ENCODE results near the gene UPK3BL1.
"Not testable (repeated sequence)": the region's sequence is repeated elsewhere in the genome, so short reads cannot be mapped to it uniquely, and the experiment has no call there.

Gene UPK3BL1

GRCh38 chr7:102642691-102643090, at the start of gene UPK3BL1:
UPK3BL1 (minus strand) TSS chr7:102642791; CDS start chr7:102642741, 50 bp downstream.
- DNase-seq (ENCODE audit: extremely low read depth, low read depth), result not testable (repeated sequence)

GRCh38 chr7:102690602-102691001, 48.0 kb upstream of the UPK3BL1 start:
- not testable (repeated sequence) for DNase-seq (ENCODE audit: extremely low read depth, low read depth)

- not testable (repeated sequence) for DNase-seq (ENCODE audit: extremely low read depth, low read depth)
Measured at GRCh38 chr7:102689436-102690282, 47.1 kb upstream of the UPK3BL1 start.

- not testable (repeated sequence) for DNase-seq (ENCODE audit: extremely low read depth, low read depth)
Measured at GRCh38 chr7:102688299-102689036, 45.9 kb upstream of the UPK3BL1 start.

GRCh38 chr7:102682560-102682959, 40.0 kb upstream of the UPK3BL1 start:
- DNase-seq (ENCODE audit: extremely low read depth, low read depth), result not testable (repeated sequence)

- not testable (repeated sequence) for DNase-seq (ENCODE audit: extremely low read depth, low read depth)
Measured at GRCh38 chr7:102680780-102681179, 38.2 kb upstream of the UPK3BL1 start.

- not testable (repeated sequence) for DNase-seq (ENCODE audit: extremely low read depth, low read depth)
Measured at GRCh38 chr7:102675545-102675944, 33.0 kb upstream of the UPK3BL1 start.

GRCh38 chr7:102673447-102674067, 31.0 kb upstream of the UPK3BL1 start:
- DNase-seq (ENCODE audit: extremely low read depth, low read depth), result not testable (repeated sequence)

- not testable (repeated sequence) for DNase-seq (ENCODE audit: extremely low read depth, low read depth)
Measured at GRCh38 chr7:102671956-102672307, 29.3 kb upstream of the UPK3BL1 start.

GRCh38 chr7:102671166-102671955, 28.8 kb upstream of the UPK3BL1 start, which contains the start of gene POLR2J2:
POLR2J2 (minus strand) TSS chr7:102671663; CDS start chr7:102671601, 62 bp downstream.
- not testable (repeated sequence) for DNase-seq (ENCODE audit: extremely low read depth, low read depth)

- not testable (repeated sequence) for DNase-seq (ENCODE audit: extremely low read depth, low read depth)
Measured at GRCh38 chr7:102667523-102667922, 24.9 kb upstream of the UPK3BL1 start.

GRCh38 chr7:102666850-102667249, 24.3 kb upstream of the UPK3BL1 start:
- DNase-seq (ENCODE audit: extremely low read depth, low read depth), result not testable (repeated sequence)

GRCh38 chr7:102664765-102665164, 22.2 kb upstream of the UPK3BL1 start:
- DNase-seq (ENCODE audit: extremely low read depth, low read depth), result not testable (repeated sequence)

- DNase-seq (ENCODE audit: extremely low read depth, low read depth), result not testable (repeated sequence)
Measured at GRCh38 chr7:102649924-102650323, 7.3 kb upstream of the UPK3BL1 start, which contains the start of gene SPDYE2B. SPDYE2B (plus strand) TSS chr7:102650319; CDS start chr7:102652349, 2,030 bp downstream.

GRCh38 chr7:102647813-102648212, 5.2 kb upstream of the UPK3BL1 start:
- DNase-seq (ENCODE audit: extremely low read depth, low read depth), result not testable (repeated sequence)

- not testable (repeated sequence) for DNase-seq (ENCODE audit: extremely low read depth, low read depth)
Measured at GRCh38 chr7:102643404-102643803, 813 bp upstream of the UPK3BL1 start.

- DNase-seq (ENCODE audit: extremely low read depth, low read depth), result not testable (repeated sequence)
Measured at GRCh38 chr7:102638848-102639247, 3.7 kb downstream of the UPK3BL1 start.

- DNase-seq (ENCODE audit: extremely low read depth, low read depth), result not testable (repeated sequence)
Measured at GRCh38 chr7:102636956-102637355, 5.6 kb downstream of the UPK3BL1 start.

- DNase-seq (ENCODE audit: extremely low read depth, low read depth), result not testable (repeated sequence)
Measured at GRCh38 chr7:102635354-102635753, 7.2 kb downstream of the UPK3BL1 start.

- not testable (repeated sequence) for DNase-seq (ENCODE audit: extremely low read depth, low read depth)
Measured at GRCh38 chr7:102634299-102634698, 8.3 kb downstream of the UPK3BL1 start.

Data from AG09319 (cell line).